GM18499 (cell line): ENCODE results near the gene LPIN2.
"Not testable (repeated sequence)": the region's sequence is repeated elsewhere in the genome, so short reads cannot be mapped to it uniquely, and the experiment has no call there.

Experiments
- ATAC-seq: cut with Tn5 transposase; IDR thresholded peaks from one replicate; pipeline ENCODE4 v1.9.1; 2021; ENCODE audit warnings: moderate number of reproducible peaks; ENCODE audit not compliant: insufficient read depth, unreplicated experiment

The LPIN2 gene

DNA sequence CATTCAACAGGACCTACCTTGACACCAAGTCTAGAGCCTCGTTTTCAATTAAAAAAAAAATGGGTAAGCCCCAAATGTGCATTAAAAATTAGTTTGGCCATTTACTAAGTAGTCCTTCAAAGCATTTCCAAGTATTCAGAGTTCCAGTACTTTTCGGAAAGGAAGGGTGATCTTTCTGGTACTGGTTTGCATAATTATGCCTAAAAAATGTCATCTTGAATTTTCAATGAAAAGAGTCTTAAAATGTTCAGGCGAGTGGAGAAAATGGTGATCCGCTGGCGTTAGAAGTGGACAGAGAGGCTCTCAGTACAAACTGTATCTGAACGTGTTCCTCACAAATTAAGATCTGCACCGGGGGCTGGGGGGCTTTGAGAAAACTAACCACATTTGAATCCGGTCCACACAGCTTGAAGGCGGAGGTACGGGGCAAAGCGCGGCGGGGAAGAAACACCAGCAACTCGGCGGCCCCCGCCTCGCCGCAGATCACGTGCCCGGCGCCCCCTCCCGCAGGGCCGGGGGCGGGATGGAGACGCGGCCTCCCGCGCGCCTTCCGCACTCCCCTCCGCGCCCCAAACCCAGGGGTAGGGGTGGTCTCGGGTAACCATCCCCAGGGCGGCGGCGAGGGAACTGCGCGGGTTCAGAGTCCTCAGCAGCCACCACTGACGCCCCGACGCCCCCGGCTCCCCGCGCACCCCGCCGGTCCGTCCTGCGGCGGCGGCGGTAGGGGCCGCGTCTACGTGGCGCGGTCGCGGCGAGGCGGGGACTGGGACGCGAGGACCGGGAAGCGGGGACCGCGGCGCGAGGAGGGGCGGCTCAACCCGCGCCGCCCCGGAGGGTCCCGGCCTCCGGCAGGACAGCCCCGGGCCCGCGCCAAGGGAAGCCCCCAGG, 564 bp downstream of the LPIN2 start:
- ATAC-seq = peak; percentile 21

- ATAC-seq = no peak
Measured at GRCh38 chr18:3010086-3010485, 2.9 kb downstream of the LPIN2 start.

GRCh38 chr18:3008541-3008940, 4.4 kb downstream of the LPIN2 start:
- no peak for ATAC-seq

DNA sequence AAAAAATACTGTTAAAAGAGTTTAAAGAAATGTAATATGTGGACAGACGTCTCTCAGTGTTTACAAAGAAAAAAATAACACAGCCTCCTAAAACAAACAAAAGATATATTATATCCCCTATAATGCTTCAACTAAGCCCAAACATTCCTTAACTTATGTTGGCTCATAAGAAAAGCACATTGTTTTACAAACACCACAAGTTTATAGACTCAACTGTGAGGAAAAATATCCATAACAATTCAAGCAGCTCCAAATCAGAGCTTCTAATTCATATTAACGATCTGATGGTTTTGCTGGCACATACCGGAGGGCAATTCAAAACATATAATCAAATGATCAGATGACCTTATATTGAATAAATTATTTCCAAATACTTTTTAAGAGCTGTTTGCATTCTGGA, 5.5 kb downstream of the LPIN2 start:
- no peak for ATAC-seq

GRCh38 chr18:3005462-3005861, 7.5 kb downstream of the LPIN2 start:
- ATAC-seq = no peak

DNA sequence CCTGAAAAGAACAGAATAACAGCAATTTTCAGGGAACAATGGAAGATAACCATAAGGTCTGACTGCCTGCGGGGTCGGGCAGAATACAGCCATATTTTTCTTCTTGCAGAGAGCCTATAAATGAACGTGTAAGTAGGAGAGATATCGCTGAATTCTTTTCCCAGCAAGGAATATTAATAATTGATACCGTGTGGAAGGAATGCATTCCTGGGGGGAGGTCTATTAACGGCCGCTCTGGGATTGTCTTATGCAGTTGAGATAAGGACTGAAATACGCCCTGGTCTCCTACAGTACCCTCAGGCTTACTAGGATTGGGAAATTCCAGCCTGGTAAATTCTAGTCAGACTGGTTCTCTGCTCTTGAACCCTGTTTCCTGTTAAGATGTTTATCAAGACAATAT, 9.2 kb downstream of the LPIN2 start:
- not testable (repeated sequence) for ATAC-seq

DNA sequence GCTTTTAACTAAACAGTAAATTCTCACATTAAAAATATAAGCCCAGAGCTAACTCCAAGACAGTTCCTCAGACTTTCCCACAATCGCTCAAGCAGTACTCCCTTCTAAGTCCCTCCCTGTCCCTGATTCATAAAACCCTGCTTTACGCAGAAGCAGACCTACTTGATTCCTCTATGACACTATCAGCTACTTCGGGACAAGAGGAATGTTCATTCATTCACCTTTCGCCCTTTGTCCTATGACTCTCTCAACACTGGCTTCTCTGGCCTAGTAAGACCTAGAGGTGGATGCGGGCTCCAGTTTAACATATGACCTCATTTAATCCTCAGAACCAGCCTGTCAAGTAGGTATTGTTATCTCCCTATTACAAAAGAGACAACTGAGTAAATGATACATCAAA, 10.2 kb downstream of the LPIN2 start:
- ATAC-seq = no peak

GRCh38 chr18:2998644-2999043, 14.3 kb downstream of the LPIN2 start:
- ATAC-seq = no peak

GRCh38 chr18:2997846-2998564, 14.9 kb downstream of the LPIN2 start:
- no peak for ATAC-seq

GRCh38 chr18:2997429-2997828, 15.5 kb downstream of the LPIN2 start:
- ATAC-seq = no peak

GRCh38 chr18:2994603-2995432, 18.1 kb downstream of the LPIN2 start:
- ATAC-seq = no peak

GRCh38 chr18:2994020-2994589, 18.8 kb downstream of the LPIN2 start:
- no peak for ATAC-seq

GRCh38 chr18:2992995-2993877, 19.7 kb downstream of the LPIN2 start:
- no peak for ATAC-seq

DNA sequence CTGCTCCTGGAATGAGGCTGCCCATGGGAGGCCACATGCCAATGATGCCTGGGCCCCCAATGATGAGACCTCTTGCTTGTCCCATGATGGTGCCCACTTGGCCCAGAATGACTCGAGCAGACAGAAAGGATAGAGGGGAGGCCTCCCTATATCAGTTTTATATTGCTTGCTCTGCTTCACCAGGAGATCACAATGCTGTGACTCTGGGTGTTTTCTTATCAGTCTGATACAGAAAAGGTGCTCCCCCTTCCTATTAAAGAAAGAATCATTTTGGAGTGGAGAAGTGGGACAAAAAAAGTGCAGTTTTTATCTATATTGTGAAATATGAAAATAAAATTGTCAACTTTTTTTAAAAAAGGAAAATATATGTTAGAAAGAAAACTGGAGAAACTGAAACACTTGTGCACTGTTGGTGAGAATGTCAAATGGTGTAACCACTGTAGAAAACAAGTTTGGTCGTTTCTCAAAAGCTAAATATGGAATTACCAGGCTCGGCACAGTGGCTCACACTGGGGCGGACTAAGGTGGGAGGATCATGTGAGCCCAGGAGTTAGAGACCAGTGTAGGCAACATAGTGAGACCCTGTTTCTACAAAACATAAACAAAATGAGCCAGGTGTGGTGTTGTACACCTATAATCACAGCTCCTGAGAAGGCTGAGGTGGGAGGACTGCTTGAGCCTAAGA, 21.8 kb downstream of the LPIN2 start:
- no peak for ATAC-seq

DNA sequence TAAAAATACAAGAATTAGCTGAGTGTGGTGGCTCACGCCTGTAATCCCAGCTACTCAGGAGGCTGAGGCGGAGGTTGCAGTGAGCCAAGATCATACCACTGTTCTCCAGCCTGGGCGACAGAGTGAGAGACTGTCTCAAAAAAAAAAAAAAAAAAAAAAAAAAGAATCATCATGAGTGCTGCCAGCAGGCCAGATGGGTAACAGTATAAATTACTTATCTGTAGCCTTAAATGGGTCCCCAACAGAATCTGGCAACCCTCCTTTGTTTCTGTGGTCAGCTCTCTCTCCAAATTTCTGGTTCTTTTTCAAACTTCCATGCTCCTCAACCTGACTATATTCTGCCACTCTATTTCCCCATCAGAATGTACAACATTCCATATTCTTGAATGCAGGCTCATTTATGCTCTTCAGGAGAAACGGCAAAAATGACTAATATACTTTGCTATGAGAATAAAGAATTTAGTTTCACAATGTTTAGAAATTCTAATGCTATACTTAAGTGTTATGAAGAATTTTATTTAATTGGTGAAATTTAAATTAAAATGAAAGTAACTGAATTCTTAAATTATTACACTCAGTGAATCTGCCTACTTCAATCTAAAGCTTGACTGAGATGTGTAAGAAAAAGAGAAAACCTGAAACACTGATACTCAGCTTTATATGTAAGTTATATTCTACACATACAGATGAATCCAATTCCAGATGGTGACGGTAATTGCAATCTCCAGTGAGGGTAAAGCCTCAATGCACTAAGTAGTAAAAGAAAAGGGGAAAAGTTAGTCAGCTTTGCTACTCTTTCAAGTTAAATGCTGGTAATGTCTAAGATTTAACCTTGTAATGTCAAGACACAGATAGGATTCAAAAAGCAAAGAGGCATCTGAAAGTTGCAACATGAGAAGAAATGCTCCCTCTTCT, 24.8 kb downstream of the LPIN2 start:
- ATAC-seq = no peak

- ATAC-seq = no peak
Measured at GRCh38 chr18:2986150-2986865, 26.6 kb downstream of the LPIN2 start.

GRCh38 chr18:2985628-2986027, 27.3 kb downstream of the LPIN2 start:
- no peak for ATAC-seq
